Esophagus squamous epithelium (tissue), 5 donors: ENCODE measurements around the gene CATSPER3. TPM values are rescaled to one million over a fixed set of nuclear protein-coding genes. Genes with fewer than 3 reads are reported as not detected.

ENCODE experiments used
- DNase-seq: peaks from one replicate; lab custom pipeline; 2025; lab: John Stamatoyannopoulos, UW
- H3K27ac ChIP-seq, 4 donors: fragments of 200-600 bp; sonication (generic); one replicate each; pipeline ENCODE4 v1.5.1; 2016 to 2019; ENCODE audit warnings: mild to moderate bottlenecking in 1 of 4
- H3K27me3 ChIP-seq, 4 donors: fragments of 200-600 bp; sonication (generic); 1 replicate in 3 of 4; 2 replicates in 1 of 4; pipeline versions ENCODE4 v1.5.1 to v1.6.0; 2017 to 2021; ENCODE audit warnings: antibody characterized with exemption in 1 of 4
- H3K36me3 ChIP-seq, 3 donors: fragments of 200-600 bp; sonication (generic); one replicate each; pipeline ENCODE4 v1.5.1; 2016 to 2019
- H3K4me1 ChIP-seq, 3 donors: fragments of 200-600 bp; sonication (generic); one replicate each; pipeline ENCODE4 v1.5.1; 2017 to 2019
- H3K4me3 ChIP-seq, 4 donors: fragments of 200-600 bp; sonication (generic); 1 replicate in 3 of 4; 2 replicates in 1 of 4; pipeline ENCODE4 v1.5.1; 2016 to 2019; ENCODE audit warnings: mild to moderate bottlenecking in 2 of 4, moderate library complexity in 1 of 4
- H3K9me3 ChIP-seq, 3 donors: fragments of 200-600 bp; sonication (generic); one replicate each; pipeline ENCODE4 v1.5.1; 2016 to 2019
- CTCF ChIP-seq, 6 experiments: fragments of 450-650 bp in 4 of 6; fragments of 200-600 bp in 2 of 6; sonication (generic) in 2 of 6; IDR thresholded peaks; one replicate each; pipeline ENCODE4 v1.5.1; 2016 to 2019; ENCODE audit warnings: antibody characterized with exemption in 6 of 6, mild to moderate bottlenecking in 4 of 6, moderate library complexity in 4 of 6
- POLR2A ChIP-seq, 4 donors: fragments of 450-650 bp; IDR thresholded peaks; one replicate each; pipeline ENCODE4 v1.6.1; 2017; ENCODE audit warnings: antibody characterized with exemption in 4 of 4, mild to moderate bottlenecking in 4 of 4, moderate library complexity in 3 of 4
- WGBS, 2 donors: methylation state at CpG; one replicate each; pipeline ENCODE4 v1.1.5; 2018; 5-methylcytosine and 5-hydroxymethylcytosine counted together
- intact Hi-C: fragments of 100-400 bp; cut with DNase I; formaldehyde crosslinking; loops from one replicate; pipeline ENCODE4 v1.15.0; 2022
- total RNA-seq, 4 donors: library from RNA; depleted of rRNA; stranded (reverse); fragments of >200 nt; gene quantifications; one replicate each; pipeline ENCODE4 v1.1.0, GENCODE V29; 2016
- donor health status: DM: yes; HTN: yes; CAD: no.

Gene CATSPER3
- total RNA-seq, 4 donors from 2014 or later, result 0.23 to 0.76 TPM; not detected in 2

GRCh38 chr5:135026645-135027265 is 59.0 kb downstream of the CATSPER3 start:
- H3K4me1 ChIP-seq, result peaks cover 21 to 71% (median 26%) of the 10 kb centered on the region in 3 donors
- intact Hi-C loops, result no loop called here
- peak overlapping the region; percentile 79 to 92 (median 88) for H3K4me3 ChIP-seq
- H3K27me3 ChIP-seq, result peaks cover 0 to 56% (median 2%) of the 10 kb centered on the region in 4 donors
- peak overlapping the region; percentile 96 to 99 (median 98) for H3K27ac ChIP-seq
- no peaks in the 10 kb centered on the region for H3K9me3 ChIP-seq
- TF ChIP-seq POLR2A (IDR thresholded peaks at IDR 0.05) (peak in 1 of 4 donors; percentile 24), CTCF (IDR thresholded peaks at IDR 0.05) (no peak)
- peaks cover 0 to 45% (median 29%) of the 10 kb centered on the region in 3 donors for H3K36me3 ChIP-seq
- no peak for DNase-seq
- 23 to 49% methylated on average over 5 to 11 of the region's 12 CpGs for WGBS, 2 donors

GRCh38 chr5:135027266-135027696 is 59.6 kb downstream of the CATSPER3 start:
- no peak for DNase-seq
- TF ChIP-seq CTCF (IDR thresholded peaks at IDR 0.05) (no peak), POLR2A (IDR thresholded peaks at IDR 0.05) (peak in 1 of 4 donors; percentile 5)
- Histone ChIP-seq H3K4me3 (peak overlapping the region; percentile 79 to 92 (median 88)), H3K9me3 (no peaks in the 10 kb centered on the region), H3K4me1 (peaks cover 21 to 71% (median 26%) of the 10 kb centered on the region in 3 donors), H3K36me3 (peaks cover 0 to 45% (median 29%) of the 10 kb centered on the region in 3 donors), H3K27me3 (peaks cover 0 to 60% (median 2%) of the 10 kb centered on the region in 4 donors), H3K27ac (peak overlapping the region; percentile 96 to 99 (median 98))
- WGBS, 2 donors, result 7 to 60% methylated on average over 1 to 12 of the region's 29 CpGs
- intact Hi-C loops, result no loop called here

- intact Hi-C loops, result no loop called here
- Histone ChIP-seq H3K4me3 (peak overlapping the region; percentile 79 to 92 (median 88)), H3K4me1 (peaks cover 21 to 74% (median 26%) of the 10 kb centered on the region in 3 donors), H3K27ac (peak overlapping the region; percentile 96 to 99 (median 98)), H3K36me3 (peaks cover 0 to 48% (median 31%) of the 10 kb centered on the region in 3 donors), H3K27me3 (peaks cover 0 to 67% (median 2%) of the 10 kb centered on the region in 4 donors), H3K9me3 (no peaks in the 10 kb centered on the region)
- no peak for TF ChIP-seq CTCF (IDR thresholded peaks at IDR 0.05)
- no peak for TF ChIP-seq POLR2A (IDR thresholded peaks at IDR 0.05)
- WGBS, 2 donors, result 3 to 5% methylated on average over 22 to 33 of the region's 79 CpGs
- no peak for DNase-seq
Observed at GRCh38 chr5:135027697-135028615, 60.2 kb downstream of the CATSPER3 start.

- H3K4me3 ChIP-seq, result peak overlapping the region; percentile 79 to 92 (median 88)
- no peaks in the 10 kb centered on the region for H3K9me3 ChIP-seq
- H3K27me3 ChIP-seq, result peaks cover 0 to 77% (median 2%) of the 10 kb centered on the region in 4 donors
- 14 to 20% methylated on average over 14 to 36 of the region's 62 CpGs for WGBS, 2 donors
- intact Hi-C loops, result no loop called here
- peaks cover 0 to 57% (median 40%) of the 10 kb centered on the region in 3 donors for H3K36me3 ChIP-seq
- DNase-seq, result no peak
- H3K27ac ChIP-seq, result peak overlapping the region; percentile 96 to 99 (median 98)
- TF ChIP-seq POLR2A (IDR thresholded peaks at IDR 0.05) (peak in 2 of 4 donors; percentile 12 to 24), CTCF (IDR thresholded peaks at IDR 0.05) (no peak)
- peaks cover 21 to 75% (median 26%) of the 10 kb centered on the region in 3 donors for H3K4me1 ChIP-seq
Observed at GRCh38 chr5:135028791-135029476, 61.2 kb downstream of the CATSPER3 start.
